ENCODE data around the gene SLC26A4. TPM values are rescaled to one million over a fixed set of nuclear protein-coding genes. Genes with fewer than 3 reads are reported as not detected.
A peak's percentile ranks its signal among the peaks of the same experiment; 100 is the strongest.

SLC26A4 gene
- total RNA-seq, 1 donor from 2014 or later = 3.4 TPM

- peak; percentile 66 for DNase-seq (ENCODE audit: low read depth, low spot score)
Observed at GRCh38 chr7:107694386-107694785, 33.8 kb downstream of the SLC26A4 start.

GRCh38 chr7:107696330-107696946, 35.8 kb downstream of the SLC26A4 start:
- DNase-seq (ENCODE audit: low read depth, low spot score) = no peak

- DNase-seq (ENCODE audit: low read depth, low spot score) = no peak
Observed at GRCh38 chr7:107697321-107698049, 36.9 kb downstream of the SLC26A4 start.

DNA sequence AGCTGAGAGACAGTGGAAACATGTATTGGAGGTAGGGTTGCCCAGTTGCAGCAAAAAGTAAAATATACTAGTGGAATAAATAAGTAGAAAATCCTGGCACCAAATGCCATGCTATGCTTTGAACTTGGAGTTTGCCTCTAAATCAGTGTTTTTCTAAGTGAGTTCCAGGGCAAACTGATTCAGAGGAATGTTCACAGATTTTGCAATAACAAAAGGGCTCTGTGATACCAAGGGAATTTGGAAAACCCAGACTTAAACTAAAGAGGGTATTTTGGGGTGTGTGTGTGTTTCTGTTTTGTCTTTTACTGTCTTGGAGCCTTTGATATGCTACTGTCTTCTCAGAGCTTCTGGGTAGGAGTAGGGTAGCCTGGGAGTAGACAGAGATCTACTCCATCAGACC, 39.9 kb downstream of the SLC26A4 start:
- DNase-seq (ENCODE audit: low read depth, low spot score) = no peak

DNA sequence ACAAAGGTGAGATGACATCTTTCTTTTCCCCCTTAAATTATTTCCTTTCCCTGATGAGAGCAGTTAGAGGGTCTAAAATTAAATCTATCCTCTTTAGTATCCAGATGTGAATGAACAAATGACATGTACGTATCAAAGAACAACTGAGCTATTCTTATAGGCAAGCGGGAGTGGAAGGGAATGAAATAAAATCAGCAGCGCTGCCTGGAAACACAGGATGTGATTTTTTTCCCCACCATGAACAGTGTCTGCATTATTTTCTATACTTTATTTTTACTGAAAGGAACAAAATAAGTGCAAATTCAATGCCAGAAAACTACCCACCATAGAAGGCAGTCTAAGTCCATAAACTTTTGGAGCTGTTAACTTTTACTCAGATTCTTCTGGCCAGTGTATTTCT, 40.6 kb downstream of the SLC26A4 start:
- no peak for DNase-seq (ENCODE audit: low read depth, low spot score)

GRCh38 chr7:107703219-107703618, 42.6 kb downstream of the SLC26A4 start:
- no peak for DNase-seq (ENCODE audit: low read depth, low spot score)

DNA sequence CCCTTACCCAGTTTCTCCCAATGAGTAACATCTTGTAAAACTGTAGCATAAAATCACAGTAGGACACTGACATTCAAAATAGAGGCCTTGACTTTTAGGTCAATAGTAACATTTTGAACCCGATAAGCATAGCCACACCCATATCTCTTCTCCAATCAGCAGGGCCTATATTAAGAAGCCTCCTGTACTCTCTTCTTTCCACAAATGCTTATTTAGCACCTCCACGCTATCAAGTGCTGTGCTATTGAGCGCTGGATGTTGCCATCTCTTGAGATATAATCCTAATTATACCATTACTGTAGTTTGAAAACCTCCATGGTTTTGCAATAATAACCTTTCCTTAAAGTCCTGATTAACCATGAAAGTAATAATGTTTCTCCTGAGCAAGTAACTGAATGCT, 43.2 kb downstream of the SLC26A4 start:
- DNase-seq (ENCODE audit: low read depth, low spot score) = no peak

DNA sequence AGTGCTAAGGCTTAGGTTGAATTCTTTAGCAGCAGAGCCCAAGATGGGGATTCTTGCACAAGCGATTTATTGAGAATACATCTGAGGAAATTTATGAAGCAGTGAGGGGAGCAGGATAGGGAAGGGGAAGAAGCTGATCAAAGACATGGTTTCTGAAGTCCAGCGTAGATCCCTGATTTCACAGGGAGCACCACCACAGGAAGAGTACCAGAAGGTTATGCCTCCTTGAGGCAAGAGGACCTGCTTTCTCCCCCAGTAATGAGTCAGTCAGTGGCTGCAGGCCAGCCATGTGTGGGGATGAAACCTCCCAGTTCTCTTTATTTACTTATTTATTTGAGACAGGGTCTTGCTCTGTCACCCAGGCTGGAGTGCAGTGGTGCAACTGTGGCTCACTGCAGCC, 48.3 kb downstream of the SLC26A4 start:
- no peak for DNase-seq (ENCODE audit: low read depth, low spot score)

DNA sequence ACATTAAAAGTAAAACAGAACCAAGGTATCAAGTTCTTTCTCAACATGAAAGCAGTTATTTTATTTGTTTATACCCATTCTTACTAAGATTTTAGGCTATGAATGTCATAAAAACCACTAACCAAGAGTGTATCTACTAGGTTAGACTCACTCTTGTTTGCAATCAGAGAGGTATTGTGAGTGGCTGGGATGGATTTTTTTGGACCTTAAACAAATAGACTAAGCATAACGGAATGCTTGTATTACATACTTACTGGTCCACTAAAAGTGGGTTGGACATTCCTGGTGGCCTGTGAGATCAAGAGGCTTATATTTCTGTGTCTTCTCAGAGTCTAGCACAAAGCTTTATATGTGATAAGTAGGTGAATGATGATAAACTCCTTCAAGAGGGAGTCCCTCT, 50.7 kb downstream of the SLC26A4 start:
- DNase-seq (ENCODE audit: low read depth, low spot score) = no peak

DNA sequence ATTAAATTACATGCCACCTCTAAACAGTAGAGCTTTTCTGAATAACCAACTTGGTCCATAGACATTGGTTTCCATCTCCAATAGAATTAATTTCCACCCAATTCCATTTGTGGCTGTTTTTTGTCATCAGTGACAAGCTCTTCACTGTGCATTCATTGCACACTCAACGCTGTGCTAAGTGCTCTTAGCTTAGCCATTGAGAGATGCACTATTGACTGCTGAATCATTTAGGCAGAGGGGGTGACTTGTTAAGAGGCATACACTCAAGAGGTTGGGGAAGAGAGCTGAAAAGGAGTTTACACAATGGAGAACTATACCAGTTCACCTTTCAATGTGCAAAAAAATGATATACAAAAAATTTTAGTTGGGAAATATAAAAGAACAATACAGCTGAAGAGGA, 51.4 kb downstream of the SLC26A4 start:
- no peak for DNase-seq (ENCODE audit: low read depth, low spot score)

DNA sequence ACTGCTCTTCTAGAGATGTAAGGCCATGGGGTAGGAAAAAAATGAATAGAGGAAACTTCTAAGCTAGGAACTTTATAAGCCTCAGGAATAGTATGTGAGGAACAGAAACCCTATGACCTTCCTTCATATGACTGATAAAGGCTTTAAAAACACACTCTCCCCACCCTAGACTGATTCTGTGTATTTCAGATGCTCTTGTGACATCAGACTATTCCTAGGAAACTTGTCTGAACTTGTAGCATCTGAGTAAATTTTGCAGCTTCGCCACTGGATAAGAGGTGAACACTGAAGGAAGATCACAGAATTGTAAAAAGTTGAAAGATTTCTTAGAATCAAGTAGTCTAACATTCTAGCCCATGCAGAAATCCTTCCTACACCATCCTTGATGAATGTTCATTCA, 52.3 kb downstream of the SLC26A4 start:
- no peak for DNase-seq (ENCODE audit: low read depth, low spot score)

- DNase-seq (ENCODE audit: low read depth, low spot score) = no peak
Observed at GRCh38 chr7:107715531-107715930, 54.9 kb downstream of the SLC26A4 start.

- no peak for DNase-seq (ENCODE audit: low read depth, low spot score)
Observed at GRCh38 chr7:107718456-107719193, 58.0 kb downstream of the SLC26A4 start.

GRCh38 chr7:107721286-107721685, 60.7 kb downstream of the SLC26A4 start:
- DNase-seq (ENCODE audit: low read depth, low spot score) = no peak

GRCh38 chr7:107723255-107723654, 62.6 kb downstream of the SLC26A4 start:
- no peak for DNase-seq (ENCODE audit: low read depth, low spot score)

- peak; percentile 35 for DNase-seq (ENCODE audit: low read depth, low spot score)
Observed at GRCh38 chr7:107725138-107725740, 64.6 kb downstream of the SLC26A4 start.

GRCh38 chr7:107726356-107727130, 65.9 kb downstream of the SLC26A4 start:
- no peak for DNase-seq (ENCODE audit: low read depth, low spot score)

GRCh38 chr7:107728276-107728675, 67.6 kb downstream of the SLC26A4 start:
- DNase-seq (ENCODE audit: low read depth, low spot score) = no peak

DNA sequence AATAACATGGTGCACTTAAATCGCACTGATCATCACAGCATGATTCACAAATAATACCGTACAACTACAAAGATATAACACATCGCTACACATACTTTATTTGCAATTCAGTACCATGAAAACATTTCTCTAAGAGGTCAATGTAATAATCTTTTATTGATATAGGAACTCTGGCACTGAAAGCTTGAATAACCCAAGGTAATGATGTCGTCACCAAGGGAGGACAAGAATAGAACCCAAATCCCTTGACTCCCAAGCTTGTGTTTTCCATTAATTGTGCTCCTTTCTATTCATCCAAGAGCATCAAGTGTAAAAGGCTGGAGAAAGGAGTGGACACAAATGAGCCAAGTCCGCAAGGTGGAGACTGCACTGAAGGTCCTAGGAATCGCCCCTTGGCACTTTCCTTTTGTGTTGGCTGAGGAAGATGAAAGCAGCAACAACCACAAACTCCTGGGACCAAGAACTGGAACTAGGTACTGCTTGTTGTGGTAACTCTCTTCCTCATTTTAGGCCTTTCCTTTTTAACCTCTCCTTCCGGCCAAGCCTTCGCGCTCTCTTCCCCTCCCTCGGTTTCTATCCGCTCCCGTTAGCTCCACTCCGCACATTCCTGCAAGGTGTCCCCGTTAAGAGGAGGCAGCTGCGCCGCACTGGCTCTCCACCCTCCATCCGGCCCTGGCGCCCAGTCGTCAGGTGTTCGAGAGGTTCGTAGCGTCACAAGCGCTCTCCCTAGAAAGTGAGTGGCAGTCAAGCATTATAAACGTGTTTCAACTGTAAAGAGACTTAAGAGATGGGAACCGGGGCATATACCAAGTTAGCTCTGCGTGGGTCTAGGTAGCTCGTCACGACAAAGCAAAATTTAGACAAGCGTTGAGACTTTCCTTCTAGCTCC, 82.3 kb downstream of the SLC26A4 start:
- no peak for DNase-seq (ENCODE audit: low read depth, low spot score)

Measured in pulmonary artery endothelial cell (primary cell).